Measurements from ENCODE around the gene PHTF1.
"Not testable (repeated sequence)": the region's sequence is repeated elsewhere in the genome, so short reads cannot be mapped to it uniquely, and the experiment has no call there.

The PHTF1 gene

GRCh38 chr1:113770031-113770430, 10.7 kb upstream of the PHTF1 start:
- no peak for DNase-seq

GRCh38 chr1:113769601-113769970, 10.3 kb upstream of the PHTF1 start:
- DNase-seq: no peak

DNA sequence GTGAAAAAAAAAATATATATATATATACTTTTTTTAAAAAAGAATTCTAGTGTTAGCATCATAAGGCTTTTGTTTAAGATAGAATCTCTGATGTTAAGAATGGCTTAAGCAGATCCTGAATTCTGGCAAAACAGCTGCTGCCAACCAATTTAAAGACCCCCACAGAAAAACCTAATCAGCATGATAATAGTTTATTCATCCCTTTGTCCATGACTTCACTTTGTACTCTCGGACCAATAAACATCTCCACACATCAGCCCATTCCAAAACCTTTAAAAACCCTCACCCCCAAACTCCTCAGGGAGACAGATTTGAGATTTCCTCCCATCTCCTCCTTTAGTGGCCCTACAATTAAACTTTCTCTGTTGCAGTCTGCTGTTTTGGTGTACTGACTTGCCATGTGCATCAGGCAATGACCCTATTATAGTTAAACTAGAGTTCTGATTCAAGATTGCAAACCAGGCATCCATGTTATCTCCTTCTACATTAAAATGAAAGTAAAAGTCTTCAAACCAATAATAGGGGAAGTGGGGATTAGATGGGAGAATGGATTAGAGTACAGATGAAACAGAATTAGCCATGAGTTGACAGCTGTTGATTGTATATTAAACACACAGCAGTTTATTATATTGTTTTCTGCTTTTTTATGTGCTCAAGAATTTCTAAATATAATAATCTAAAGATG, 9.8 kb upstream of the PHTF1 start:
- DNase-seq: no peak

DNA sequence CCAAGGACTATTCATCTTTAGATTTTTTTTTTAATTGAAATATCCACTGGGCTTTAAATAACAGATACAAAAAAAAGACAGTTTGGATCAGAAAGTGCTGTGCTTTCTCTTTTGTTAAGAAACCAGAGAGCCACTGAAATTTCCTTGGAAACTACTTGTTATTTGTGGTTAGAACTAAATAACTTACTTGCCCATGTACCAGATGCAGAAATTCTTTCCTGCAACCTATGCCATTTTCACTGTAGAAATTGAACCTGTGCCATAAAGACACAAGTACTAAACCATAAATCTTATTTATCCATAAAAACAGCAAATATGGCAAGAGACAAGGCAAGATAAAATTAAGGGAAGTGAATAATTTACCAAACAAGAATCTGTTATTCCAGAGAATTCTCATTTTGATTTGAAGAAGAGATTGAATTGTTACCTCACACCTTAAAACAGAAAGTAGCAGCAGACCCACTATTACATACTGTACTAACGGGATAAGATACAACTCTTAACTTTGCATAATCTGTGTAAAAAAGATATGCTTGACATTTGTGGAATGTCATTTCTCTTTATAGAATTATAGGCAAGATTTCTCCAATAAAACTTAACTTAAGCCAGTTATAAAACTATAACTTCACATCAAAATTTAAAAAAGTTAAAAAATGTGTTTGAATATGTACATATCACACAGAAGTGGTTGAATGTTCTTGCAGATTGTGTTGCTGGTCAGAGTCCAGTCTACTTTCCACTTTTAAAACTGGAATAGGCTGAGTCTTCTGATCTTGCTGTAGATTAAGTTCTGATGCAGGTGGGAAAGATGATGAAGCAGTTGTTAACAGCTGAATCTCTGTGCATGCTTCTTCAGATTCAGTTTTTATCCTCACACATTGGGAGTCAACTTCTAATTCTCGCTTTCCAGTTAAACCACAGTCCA, 6.3 kb upstream of the PHTF1 start:
- DNase-seq: no peak

- DNase-seq: no peak
Observed at GRCh38 chr1:113763661-113764060, 4.4 kb upstream of the PHTF1 start.

- DNase-seq: no peak
Observed at GRCh38 chr1:113761937-113762336, 2.7 kb upstream of the PHTF1 start.

DNA sequence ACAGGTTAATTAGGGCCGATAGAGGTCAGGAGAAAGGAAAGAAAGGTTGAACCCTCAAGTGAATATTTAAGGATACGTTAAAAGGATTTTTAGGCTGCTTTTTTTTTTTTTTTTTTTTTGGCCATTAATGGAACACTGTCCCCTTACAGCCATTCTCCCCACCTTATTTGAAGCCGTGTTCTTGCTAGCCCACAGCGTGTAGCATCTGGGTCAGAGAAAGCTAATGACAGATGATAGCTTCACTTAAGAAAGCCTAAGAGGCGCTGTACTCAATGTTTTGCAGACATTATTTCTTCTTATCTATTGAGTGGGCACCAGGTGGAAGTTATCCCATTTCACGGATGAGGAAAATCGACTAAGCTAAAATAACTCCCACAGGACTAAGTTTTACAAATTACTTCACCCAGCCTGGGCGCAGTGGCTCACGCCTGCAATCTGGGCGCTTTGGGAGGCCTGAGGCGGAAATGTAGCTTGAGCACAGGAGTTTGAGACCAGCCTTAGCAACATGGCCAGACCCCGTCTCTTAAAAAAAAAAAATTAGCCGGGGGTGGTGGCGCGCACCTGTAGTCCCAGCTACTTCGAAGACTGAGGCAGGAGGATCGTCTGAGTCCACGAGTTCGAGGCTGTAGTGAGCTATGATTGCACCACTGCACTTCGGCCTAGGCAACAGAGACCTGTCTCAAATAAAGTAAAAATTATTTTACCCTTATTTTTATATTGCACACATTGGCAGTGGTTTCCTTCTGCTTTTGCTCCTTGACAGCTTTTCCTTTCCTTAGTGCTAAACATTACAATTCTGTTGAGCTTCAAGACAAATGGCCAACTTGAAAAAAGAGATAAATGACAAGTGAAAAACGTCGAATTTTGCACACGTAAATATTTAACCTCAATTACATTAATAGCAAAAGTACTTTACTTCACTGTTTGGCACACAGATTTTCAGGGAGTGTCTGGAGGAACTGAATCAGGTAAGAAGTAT, 1.1 kb upstream of the PHTF1 start:
- no peak for DNase-seq

DNA sequence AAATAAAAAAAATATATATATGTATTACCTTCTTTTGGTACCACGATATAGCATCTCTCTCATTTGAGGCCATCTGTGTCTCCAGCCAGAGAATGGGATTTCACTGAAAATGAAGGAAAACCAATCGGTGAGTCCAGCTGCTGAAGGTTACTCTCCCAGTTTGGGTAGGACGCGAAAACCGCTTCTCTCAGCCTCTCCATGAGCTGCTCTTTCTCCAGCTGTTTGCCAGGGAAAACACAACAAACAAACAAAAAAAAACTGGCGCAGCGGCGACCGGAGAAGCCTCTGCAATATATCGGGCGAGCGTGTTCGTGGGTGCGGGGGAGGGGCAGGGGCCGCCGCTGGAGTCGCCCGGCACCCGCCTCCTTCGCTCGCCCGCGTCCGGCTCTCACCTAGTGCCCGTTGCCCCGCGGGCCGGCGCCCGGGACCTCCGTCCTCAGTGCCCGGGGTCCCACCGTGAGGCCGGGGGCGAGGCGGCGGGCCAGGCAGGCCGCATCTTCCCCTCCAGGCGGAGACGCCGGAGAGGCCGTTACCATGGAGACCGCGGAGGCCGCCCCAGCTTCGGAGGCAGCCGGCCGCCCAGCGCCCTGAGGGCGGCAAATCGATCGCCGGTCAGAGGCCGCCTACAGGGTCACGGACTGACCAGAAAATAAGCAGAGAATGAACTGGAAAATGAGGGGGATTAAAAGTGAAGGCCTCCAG, 504 bp downstream of the PHTF1 start:
- DNase-seq: peak; percentile 61

GRCh38 chr1:113756461-113756860, 2.8 kb downstream of the PHTF1 start:
- no peak for DNase-seq

DNA sequence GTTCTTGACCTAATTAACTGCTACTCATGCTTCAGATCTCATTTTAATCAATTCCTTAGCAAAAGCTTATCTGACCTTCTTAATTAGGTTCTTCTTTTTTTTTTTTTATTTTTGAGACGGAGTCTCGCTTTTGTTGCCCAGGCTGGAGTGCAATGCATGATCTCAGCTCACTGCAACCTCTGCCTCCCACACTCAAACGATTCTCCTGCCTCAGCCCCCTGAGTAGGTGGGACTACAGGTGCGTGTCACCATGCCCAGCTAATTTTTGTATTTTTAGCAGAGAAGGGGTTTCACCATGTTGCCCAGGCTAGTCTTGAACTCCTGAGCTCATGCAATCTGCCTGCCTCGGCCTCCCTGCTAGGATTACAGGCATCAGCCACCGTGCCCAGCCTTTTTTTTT, 6.0 kb downstream of the PHTF1 start:
- DNase-seq: not testable (repeated sequence)

DNA sequence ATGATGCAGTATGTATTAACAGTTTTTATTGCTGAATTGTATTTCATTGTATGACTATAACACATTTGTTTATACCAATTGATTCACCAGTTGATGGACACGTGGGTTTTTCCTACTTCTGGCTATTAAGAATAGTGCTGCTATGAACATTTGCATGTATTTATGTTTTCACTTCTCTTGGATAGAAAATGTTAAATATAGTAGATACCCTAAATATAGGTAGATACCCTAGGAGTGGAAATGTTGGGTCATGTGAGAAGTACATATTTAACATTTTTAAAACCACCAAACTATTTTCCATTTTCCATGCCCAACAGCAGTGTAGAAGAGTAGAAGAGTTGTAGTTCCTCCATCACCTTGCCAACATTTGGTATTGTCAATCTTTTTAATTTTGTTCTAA, 7.8 kb downstream of the PHTF1 start:
- no peak for DNase-seq

- no peak for DNase-seq
Observed at GRCh38 chr1:113751114-113751513, 8.2 kb downstream of the PHTF1 start.

GRCh38 chr1:113749402-113749801, 9.9 kb downstream of the PHTF1 start:
- no peak for DNase-seq

GRCh38 chr1:113747376-113747775, 11.9 kb downstream of the PHTF1 start:
- DNase-seq: no peak

GRCh38 chr1:113745425-113745824, 13.9 kb downstream of the PHTF1 start:
- DNase-seq: no peak

DNA sequence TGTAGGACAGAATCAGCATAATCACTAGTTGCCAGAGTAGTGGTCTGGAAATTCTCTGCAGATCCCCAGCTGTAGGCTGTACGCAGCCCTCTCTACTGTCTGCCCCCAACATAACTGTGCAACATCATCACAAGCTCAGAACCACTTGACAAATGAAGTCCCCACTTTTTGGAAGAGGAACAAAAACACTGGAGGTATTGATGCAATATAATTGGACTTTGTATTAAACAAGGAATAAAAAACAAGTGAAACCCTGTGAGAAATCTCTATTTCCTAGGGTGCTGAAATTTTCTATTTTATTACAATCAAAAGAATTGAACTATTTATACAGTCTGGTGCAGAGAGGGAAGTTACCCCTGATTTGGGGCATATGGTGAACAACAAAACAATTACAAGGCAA, 15.2 kb downstream of the PHTF1 start:
- no peak for DNase-seq

GRCh38 chr1:113742515-113742914, 16.8 kb downstream of the PHTF1 start:
- no peak for DNase-seq

- no peak for DNase-seq
Observed at GRCh38 chr1:113734357-113735055, 24.8 kb downstream of the PHTF1 start.

DNA sequence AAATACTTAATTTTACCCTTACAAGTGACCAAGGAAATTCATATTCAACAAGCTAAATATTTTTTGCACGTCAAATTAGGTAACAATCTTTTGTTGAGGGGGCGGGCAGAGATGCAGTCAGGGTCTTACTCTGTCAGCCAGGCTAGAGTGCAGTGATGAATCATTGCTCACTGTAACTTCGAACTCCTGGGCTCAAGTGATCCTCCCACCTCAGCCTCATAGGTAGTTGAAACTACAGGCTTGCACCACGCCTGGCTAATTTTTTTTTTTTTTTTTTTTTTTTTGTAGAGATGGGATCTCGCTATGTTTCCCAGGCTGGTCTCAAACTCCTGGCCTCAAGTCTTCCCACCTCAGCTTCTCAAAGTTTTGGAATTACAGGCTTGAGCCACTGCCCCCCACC, 26.5 kb downstream of the PHTF1 start:
- no peak for DNase-seq

GRCh38 chr1:113721010-113721409, 38.3 kb downstream of the PHTF1 start:
- DNase-seq: no peak

DNA sequence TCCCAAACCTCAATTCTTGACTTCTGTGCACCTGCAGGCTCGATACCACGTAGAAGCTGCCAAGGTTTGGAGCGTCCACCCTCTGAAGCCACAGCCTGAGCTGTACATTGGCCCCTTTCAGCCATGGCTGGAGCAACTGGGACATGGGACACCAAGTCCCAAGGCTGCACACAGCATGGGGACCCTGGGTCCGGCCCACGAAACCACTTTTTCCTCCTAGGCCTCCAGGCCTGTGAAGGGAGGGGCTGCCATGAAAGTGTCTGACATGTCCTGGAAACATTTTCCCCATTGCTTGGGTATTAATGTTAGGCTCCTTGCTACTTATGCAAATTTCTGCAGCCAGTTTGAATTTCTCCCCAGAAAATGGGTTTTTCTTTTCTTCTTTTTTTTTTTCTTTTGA, 40.7 kb downstream of the PHTF1 start:
- DNase-seq: not testable (repeated sequence)

GRCh38 chr1:113717506-113717905, 41.8 kb downstream of the PHTF1 start:
- not testable (repeated sequence) for DNase-seq
